Measurements from ENCODE around the gene VEZT. TPM values are rescaled to one million over a fixed set of nuclear protein-coding genes. Genes with fewer than 3 reads are reported as not detected.

The VEZT gene
- total RNA-seq, 1 donor from 2014 or later, result 77.4 TPM

DNA sequence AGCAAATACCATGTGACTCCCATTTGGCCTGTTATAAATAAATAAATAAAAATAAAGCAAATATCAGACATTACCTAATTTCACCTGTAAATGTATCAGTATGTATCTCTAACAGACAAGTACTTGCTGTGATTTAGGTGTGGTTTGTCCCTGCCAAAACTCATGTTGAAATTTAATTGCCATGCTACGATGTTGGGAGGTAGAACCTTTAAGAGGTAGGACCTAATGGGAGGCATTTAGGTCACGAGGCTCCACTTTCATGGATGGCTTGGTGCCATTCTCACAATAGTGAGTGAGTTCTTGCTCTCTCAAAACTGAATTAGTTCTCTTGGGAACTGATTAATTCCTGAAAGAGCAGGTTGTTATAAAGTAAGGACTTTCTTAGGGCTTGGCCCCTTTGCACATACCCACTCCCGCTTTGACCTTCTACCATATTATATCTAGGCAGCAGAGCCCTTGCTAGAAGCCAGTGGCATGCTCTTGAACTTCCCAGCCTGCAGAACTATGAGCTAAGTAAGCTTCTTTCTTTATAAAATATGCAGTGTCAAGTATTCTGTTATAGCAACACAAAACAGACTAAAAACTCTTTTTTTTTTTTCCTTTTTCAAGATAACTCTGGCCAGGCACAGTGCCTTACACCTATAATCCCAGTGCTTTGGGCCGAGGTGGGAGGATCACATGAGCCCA is 26.0 kb downstream of the VEZT start:
- intact Hi-C loops (cut with DNase I), result no loop called here
- no peak for DNase-seq (ENCODE audit: low spot score)

DNA sequence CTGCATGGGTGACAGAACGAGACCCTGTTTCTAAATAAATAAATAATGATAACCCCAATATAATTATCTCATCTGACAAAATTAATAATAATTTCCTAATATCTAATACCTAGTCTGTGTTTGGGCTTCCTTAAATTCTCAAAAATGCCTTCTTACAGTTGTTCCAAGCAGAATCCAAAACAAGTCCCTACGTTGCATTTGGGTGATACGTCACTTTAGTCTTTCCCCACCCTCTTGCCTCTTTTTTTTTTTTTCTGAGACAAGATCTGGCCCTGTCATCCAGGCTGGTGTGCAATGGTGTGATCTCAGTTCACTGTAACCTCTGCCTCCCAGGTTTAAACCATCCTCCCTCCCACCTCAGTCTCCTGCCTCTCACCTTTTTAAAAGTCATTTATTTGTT is 26.7 kb downstream of the VEZT start:
- intact Hi-C loops (cut with DNase I), result no loop called here
- DNase-seq (ENCODE audit: low spot score), result no peak

DNA sequence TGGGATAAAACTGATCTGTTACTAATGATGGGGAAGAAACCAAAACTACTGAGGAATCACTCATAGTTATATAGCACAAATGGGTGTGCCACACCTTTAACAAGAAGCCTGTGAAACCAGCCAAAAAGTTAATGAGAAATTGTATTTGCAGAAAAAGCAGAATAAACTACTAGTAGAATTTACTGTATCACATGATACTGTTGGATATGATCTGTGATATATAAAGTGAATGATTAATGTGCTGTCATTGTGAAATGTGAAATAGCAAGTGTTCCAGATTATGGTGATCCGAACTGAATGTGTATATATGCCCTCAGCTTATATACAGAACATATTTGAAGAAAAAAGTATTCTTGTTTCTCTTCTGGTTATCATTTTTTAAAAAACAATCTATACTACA is 30.5 kb downstream of the VEZT start:
- intact Hi-C loops (cut with DNase I), result no loop called here
- DNase-seq (ENCODE audit: low spot score), result no peak

DNA sequence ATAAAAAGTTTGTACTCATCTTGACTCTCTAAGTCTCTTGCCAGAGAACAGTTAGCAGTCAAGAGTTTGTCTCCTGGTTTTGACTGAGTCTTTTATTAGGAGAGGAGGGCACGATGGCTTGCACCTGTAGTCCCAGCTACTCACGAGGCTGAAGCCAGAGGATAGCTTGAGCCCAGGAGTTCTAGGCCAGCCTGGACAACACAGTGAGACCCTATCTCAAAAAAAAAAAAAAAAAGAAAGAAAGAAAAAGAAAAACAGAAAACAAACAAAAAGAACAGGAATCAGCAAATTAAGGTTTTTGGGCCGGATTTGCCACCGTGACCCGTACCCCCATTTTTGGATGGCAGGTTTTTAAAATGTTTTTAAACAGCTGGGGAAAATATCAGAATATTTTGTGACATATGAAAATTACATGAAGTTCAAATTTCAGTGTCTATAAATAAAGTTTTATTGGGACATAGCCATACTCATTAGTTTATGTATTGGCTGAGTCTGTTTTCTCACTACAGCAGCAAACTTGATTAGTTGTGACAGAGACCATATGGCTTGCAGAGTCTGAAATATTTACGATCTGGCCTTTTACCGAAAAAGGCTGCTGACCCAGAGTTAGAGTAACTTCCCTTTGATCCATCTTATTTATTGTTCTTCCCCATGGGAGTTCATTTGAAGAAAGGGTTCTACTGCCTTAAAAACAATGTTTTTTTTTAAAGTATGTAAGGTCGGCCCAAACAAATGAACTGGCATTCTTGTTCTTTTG is 31.2 kb downstream of the VEZT start:
- no peak for DNase-seq (ENCODE audit: low spot score)
- intact Hi-C loops (cut with DNase I), result no loop called here

DNA sequence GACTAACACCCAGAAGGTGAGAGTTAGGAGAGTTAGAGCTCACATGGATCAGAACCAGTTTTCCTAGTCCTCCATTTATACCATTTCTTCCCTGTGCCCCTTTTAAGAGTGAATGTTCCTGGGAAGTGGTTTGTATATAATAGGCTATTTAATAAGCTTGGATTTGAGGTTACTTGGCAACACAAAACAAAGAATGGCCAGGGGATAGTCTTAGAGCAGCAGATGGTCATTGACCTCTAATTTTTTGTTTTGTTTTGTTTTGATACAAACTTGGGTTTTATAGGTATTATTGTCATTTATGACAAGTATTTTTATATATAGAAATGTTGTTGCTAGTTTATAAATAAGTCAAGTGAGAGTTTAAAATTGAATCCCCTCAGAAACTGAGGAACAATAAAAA is 35.8 kb downstream of the VEZT start:
- intact Hi-C loops (cut with DNase I), result no loop called here

DNA sequence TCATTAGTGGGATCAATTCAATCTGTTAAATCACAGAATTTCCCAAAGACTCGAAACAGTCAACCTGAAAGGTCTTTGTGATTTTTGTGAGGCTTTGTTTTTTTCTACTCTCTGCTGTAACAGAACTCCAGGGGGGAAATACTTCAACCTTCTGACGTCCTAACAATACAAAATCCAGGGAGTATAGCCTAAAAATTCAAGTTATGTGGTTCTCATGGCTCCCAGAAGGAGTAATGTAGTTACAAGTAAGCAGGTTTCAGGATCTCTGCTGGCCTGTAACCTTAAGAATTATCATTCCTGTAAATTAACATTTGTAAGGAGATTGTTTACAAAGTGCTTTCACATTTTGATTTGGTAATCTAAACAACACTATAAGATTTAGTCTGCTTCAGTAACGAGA is 39.9 kb downstream of the VEZT start:
- intact Hi-C loops (cut with DNase I), result no loop called here
- DNase-seq (ENCODE audit: low spot score), result no peak

More for the DNA sequence above, 35.8 kb downstream of the VEZT start:
- no peak for DNase-seq (ENCODE audit: low spot score)

DNA sequence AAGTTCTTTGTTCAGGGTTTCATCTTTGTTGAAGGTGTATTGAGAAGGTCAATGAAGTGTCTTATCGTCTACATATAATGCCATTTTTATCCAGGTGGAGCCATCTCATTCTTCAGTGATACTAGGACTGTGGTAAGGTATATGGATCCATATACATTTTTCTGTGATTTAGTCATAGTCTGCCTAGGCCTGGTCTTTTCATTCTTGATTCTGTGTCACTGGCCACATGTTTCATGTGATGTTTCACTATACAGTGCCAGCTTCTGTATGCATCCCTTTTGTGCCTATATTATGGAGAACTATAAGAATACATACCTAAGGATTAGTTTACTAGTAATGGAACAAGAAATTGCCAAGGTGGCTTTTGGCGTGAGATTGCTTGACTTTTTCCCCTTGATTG is 40.5 kb downstream of the VEZT start:
- no peak for DNase-seq (ENCODE audit: low spot score)
- intact Hi-C loops (cut with DNase I), result no loop called here

DNA sequence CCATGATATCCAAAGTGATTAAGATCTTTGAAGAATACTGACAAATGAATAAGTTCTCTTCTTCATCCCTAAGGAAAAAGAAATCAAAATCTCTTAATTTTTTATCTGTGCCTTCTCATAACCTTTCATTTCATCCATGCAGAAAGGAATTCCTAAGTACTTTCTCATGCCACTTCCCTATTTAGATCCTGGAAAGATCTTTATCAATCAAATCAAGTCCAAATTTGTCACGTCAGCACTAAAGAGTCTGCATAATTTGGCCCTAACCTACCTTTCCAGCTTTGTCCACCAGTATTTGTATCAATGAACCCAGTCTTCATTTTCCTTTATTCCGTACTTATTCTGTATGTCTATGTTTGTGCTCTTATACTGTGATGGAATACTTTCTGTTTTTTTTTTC is 41.2 kb downstream of the VEZT start:
- DNase-seq (ENCODE audit: low spot score), result no peak
- intact Hi-C loops (cut with DNase I), result no loop called here

DNA sequence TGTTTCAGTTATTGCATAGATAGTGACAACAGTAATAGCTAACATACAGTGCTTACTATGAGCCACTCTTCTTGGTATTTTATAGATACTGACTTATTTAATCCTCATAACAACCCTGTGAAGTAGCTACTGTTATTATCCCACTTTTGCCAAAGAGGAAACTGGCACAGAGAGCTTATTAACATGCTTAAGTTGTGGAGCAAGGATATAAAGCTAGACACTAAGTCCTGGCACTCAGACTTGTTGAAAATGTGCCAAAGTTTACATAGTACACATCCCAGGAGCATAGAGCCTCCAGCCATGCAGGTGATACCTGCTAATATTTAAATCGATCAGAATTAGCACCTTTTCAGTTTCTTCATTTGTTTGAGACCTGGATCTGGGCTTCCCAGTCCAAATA is 41.8 kb downstream of the VEZT start:
- DNase-seq (ENCODE audit: low spot score), result no peak
- intact Hi-C loops (cut with DNase I), result no loop called here

DNA sequence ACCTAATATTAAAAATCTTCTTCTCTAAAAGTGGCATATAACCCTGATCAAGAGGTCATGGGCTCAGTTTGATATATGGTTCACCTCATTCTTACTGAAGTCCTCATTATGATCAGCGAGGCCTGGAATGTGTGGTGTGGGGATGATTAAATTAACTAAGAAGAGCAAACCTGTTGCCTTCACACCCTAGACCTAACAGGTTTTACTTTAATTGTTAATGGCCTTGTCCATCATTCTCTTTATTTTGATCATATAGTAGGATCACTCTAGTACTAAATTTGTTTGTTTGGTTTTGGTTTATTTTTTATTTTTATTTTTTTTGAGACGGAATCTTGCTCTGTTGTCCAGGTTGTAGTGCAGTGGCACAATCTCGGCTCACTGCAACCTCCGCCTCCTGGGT is 43.5 kb downstream of the VEZT start:
- intact Hi-C loops (cut with DNase I), result no loop called here

DNA sequence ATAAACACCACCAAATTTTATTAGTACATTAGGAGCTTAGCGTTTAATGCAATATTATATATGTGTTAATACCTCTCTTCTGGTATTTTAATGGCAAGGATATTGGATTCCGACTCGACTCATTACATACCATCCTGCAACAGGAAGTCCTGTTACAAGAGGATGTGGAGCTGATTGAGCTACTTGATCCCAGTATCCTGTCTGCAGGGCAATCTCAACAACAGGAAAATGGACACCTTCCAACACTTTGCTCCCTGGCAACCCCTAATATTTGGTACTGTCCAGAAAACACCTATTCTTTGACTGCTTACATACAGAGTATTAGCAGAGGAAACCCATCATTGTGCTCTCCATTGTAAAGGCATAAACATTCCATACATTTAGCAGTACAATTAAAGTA is 45.2 kb downstream of the VEZT start:
- intact Hi-C loops (cut with DNase I), result no loop called here
- no peak for DNase-seq (ENCODE audit: low spot score)

More for the DNA sequence above, 43.5 kb downstream of the VEZT start:
- DNase-seq (ENCODE audit: low spot score), result no peak

DNA sequence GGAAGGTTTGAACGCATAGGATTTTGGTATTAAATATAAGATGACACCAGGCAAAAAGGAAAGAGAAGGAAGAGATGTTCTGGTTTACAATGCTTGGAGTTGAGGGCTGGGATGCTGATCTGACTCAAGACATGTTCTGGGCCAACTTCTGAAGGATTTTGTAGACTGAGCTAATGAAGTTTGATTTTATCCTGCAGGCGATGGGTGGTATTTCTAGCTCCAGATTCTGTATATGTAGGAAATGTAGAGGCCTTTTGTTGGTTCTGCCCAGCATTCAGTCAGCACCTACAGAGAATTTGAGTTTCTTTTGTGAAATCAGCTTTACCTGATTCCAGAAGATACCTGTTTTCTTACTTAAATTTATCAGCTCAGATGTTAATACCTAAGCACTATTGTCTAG is 48.2 kb downstream of the VEZT start:
- intact Hi-C loops (cut with DNase I), result no loop called here
- DNase-seq (ENCODE audit: low spot score), result no peak

DNA sequence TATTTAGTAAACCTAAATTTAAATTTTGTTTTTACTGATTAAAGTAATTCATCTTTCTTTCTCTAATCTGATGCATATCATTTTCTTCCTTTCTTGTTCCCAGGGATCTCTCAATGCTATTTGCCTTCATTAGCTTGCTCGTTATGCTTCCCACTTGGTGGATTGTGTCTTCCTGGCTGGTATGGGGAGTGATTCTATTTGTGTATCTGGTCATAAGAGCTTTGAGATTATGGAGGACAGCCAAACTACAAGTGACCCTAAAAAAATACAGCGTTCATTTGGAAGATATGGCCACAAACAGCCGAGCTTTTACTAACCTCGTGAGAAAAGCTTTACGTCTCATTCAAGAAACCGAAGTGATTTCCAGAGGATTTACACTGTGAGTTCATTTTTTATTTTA is 48.6 kb downstream of the VEZT start:
- intact Hi-C loops (cut with DNase I), result no loop called here
- DNase-seq (ENCODE audit: low spot score), result no peak

DNA sequence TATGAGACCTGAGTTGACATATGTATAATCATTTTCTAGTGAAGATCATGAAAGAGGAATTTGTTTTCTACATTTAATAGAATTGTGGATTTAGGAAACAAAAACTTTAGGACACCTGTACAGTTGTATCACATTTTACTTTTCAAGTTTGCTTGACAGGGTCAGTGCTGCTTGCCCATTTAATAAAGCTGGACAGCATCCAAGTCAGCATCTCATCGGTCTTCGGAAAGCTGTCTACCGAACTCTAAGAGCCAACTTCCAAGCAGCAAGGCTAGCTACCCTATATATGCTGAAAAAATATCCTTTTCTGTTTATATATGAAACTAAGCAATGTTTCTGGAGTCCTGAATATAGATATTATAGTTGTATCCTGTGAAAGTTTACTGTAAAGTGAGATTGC is 52.3 kb downstream of the VEZT start:
- intact Hi-C loops (cut with DNase I), result no loop called here
- no peak for DNase-seq (ENCODE audit: low spot score)

DNA sequence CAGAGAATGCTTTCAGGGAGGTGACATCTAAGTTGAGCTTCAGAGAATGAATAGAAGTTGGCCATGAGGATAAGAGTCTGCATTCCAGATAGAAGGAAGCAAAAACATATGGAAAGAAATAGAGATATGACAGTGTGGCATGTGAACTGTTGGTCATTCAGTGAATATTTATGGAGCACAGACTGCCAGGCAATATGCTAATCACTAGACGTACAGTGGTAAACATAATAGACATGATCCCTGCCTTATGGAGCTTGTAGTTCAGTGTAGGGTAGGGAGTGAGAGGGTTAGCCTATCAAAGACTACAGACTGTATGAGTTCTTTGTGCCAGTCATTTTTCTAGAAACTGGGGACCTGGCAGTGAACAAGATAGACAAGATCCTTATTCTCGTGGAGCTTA is 53.9 kb downstream of the VEZT start:
- intact Hi-C loops (cut with DNase I), result no loop called here

DNA sequence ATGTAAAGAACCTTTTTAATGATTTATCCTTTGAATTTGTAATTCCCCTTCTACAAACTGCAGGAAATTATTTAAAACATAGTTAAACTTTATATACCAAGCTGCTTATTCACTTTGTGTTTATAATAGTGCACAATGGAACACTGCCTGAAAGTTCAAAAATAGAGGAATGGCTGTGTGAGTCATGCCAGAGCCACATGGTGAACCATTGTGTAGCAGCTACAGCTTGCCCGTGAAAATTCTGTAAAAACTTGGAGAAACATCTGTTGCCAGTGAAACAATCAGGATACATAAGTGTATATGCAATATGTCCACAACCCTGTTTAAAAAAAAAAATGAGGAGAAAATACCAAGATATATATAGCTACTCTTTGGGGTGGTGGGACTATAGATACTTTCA is 59.5 kb downstream of the VEZT start:
- no peak for DNase-seq (ENCODE audit: low spot score)
- intact Hi-C loops (cut with DNase I), result no loop called here

More for the DNA sequence above, 53.9 kb downstream of the VEZT start:
- DNase-seq (ENCODE audit: low spot score), result no peak

DNA sequence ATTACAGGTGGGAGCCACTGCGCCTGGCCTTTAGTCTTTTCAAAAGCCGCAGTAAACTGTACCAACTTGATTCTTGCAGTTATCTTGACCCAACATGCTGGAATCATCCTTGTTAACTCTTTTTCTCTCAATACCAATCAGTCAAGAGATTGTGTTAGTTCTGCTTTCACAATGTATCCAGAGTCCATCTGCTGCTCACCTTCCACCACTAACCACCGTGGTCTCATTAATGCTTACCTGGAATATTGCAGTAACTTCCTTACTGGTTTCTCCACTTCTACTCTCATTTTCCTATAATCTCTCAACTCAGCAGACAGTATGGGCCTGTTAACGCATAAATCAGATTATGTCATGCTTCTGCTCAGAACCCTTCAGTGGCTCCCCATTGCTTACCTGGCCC is 62.2 kb downstream of the VEZT start:
- intact Hi-C loops (cut with DNase I), result no loop called here
- no peak for DNase-seq (ENCODE audit: low spot score)

DNA sequence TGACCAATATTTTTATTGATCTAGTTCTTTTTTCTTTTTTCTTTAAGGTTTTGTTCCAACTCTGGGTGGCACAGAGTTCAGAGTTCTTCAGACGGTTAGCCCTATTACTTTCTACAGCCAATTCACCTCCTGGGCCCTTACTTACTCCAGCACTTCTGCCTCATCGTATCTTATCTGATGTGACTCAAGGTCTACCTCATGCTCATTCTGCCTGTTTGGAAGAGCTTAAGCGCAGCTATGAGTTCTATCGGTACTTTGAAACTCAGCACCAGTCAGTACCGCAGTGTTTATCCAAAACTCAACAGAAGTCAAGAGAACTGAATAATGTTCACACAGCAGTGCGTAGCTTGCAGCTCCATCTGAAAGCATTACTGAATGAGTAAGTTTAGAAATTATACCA is 64.7 kb downstream of the VEZT start:
- intact Hi-C loops (cut with DNase I), result no loop called here
- no peak for DNase-seq (ENCODE audit: low spot score)

DNA sequence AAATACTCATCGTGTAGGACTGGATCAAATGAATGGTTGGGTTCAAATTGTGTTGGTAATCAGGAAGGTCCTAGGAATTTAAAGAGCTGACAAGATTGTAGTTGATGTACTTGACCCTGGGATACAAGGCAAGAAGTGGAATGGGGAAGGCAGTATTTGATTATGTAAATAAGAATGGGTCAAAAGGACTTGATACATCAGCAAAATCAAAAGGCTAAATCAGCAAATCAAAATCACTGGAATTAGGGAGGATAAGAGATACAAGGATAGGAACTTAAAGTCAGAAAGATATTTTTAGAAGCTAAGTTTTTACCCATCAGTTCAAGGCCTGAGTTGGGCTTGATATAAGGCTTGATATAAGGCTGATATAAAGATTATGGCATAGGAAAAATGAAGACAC is 65.8 kb downstream of the VEZT start:
- intact Hi-C loops (cut with DNase I), result no loop called here
- no peak for DNase-seq (ENCODE audit: low spot score)

DNA sequence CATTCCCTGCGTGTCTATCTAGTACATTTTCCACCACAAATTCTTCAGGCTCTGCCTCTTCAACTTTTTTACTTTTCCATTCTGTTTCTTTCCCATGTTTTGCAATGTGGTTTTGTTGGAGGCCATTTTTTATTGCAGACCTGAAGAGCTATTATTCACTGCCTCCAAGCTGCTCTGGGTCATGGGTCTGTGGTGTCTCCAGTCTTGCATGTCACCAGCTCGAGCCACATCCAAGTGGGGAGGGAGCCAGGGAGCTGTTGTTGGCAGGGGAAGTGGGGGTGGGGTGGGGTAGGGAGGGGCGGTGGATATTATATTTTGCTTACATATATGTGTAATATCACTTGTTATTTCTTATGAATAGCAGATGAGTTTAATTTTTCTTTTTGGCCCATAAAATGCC is 69.1 kb downstream of the VEZT start:
- intact Hi-C loops (cut with DNase I), result no loop called here
- DNase-seq (ENCODE audit: low spot score), result no peak

DNA sequence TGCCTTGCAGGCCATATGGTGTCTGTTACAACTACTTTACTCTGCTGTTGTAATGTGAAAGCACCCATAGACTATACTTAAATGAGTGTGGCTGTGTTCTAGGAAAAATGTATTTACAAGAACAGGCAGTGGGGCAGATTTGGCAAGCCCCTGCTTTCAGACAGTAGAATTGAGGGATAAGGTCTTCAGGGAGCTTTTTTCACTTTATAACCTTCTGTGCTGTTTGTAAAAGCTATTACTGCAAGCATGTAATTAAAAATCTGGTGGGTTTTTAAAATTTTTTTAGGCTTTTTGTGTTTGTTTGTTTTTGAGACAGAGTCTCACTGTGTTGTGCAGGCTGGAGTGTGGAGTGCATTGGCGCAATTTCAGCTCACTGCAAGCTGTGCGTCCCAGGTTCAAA is 73.9 kb downstream of the VEZT start:
- intact Hi-C loops (cut with DNase I), result no loop called here
- DNase-seq (ENCODE audit: low spot score), result no peak

DNA sequence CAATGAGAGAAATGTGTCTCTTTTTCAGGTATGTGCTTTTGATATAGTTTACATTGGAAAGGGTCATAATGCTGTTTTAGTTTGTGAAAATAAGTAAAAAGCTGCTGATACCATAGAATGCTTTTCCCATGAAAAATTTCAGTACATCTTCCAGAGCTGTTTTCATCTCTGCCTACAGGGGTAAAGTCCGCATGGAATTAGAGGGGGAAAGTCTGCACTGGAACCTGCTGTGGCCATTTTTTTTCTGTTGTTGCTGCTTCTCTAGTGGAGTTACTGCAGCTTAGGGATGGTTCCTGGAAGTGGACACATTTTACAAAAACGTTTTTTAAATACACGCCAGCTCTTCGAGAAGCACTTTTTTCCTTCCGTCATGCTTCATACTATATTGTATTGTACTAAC is 81.3 kb downstream of the VEZT start:
- no peak for DNase-seq (ENCODE audit: low spot score)
- intact Hi-C loops (cut with DNase I), result no loop called here

Data from cardiac septum (tissue), 1 donor.